Putamen (tissue), 1 donor: ENCODE data around the gene KLHL40.

ENCODE experiments used
- DNase-seq: peaks from one replicate; pipeline ENCODE4 v3.0.0-alpha.2; 2016; ENCODE audit warnings: low spot score

Gene KLHL40

DNA sequence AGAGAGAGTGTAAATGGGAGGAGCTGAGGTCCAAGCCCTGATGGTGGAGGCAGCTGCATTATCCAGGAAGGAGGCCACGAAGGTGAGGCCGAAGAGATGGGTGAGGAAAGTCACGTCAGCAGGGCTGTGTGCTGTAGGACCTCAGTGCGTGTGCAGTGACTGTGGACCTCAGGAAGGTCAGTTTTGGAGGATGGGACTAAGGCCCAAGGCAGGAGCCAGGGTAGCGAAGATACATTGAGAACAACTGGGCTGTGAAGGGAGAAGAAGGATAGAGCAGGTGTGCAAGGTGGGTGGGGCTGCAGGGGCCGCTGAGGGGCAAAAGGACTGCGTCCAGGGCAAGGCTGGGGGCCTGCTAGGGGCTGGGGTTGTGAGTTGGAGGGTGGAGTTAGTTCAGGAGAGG is 4.9 kb downstream of the KLHL40 start:
- DNase-seq: no peak

DNA sequence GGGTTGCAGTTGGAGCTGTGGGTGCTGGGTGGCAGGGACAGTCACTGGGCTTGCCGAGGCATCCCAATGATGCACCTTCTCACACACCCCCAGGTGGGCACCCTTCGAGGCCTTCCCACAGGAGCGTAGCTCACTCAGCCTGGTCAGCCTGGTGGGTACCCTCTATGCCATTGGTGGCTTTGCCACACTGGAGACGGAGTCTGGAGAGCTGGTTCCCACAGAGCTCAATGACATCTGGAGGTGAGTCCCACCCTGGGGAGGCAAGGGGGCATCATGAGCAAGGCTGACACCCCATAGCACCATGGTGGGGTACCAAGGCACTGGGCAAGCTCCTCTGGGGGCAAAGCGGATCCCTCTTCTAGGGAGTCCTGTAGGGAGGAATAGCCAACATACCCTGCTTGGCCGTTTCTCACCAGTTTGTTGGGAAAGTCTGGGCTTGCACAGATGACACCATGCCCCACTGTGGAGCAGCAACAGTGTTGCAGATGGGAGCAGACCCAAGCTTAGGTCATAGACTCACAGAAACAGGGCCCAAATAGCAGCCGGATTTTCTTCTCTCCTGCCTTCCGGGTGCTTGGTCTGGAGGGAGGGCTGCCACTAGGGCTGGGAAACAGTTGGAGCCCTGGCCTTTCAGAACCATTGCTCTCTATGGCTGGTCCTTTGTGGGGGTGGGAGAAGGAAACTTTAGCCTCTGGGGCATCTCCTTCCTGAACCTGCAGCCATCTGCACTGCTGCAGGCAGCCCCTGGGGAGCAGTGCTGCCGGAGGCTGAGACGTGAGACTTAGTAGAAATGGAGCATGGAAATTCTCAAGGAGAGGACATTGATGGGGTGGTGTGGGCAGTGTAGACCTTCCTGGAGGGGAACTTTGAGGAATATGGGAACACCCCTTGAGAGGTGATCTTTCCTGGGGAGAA is 5.7 kb downstream of the KLHL40 start:
- DNase-seq: peak; percentile 51

DNA sequence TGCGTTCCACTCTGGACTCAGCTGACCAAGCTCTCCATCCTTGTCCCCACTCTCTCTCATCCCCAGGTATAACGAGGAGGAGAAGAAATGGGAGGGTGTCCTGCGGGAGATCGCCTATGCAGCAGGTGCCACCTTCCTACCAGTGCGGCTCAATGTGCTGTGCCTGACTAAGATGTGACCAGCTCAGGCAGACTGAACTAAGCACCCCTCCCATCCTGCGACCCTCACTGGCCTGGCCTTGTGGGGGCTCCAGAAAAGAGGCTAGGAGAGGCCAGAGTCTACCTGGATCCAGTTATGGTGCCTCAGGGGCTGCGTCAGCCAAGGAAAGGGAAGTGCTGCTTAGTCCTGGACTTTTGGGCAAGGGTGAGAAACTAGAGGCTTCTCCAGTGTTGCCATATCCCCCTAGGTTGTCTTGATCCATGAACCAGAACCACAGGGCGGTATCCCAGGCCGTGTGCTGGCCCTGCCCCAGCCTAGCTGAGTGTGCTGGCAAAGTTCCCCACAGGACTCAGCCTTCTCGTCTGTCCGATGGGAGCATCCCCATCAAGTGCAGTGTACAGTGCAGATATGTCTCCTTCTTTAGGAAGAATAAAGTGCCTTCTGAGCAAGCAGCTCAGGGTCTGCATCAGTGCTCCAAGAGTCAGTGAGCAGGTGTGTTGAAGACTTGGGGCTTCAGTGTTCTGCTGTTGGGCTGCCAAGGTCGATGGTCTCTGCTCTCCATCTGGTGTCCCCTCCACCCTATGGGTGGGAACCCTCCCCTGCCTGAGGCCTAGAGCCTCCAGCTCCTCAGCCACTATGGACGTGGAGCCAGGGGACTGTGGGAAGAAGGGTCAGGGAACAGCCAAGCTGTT is 6.7 kb downstream of the KLHL40 start:
- no peak for DNase-seq

DNA sequence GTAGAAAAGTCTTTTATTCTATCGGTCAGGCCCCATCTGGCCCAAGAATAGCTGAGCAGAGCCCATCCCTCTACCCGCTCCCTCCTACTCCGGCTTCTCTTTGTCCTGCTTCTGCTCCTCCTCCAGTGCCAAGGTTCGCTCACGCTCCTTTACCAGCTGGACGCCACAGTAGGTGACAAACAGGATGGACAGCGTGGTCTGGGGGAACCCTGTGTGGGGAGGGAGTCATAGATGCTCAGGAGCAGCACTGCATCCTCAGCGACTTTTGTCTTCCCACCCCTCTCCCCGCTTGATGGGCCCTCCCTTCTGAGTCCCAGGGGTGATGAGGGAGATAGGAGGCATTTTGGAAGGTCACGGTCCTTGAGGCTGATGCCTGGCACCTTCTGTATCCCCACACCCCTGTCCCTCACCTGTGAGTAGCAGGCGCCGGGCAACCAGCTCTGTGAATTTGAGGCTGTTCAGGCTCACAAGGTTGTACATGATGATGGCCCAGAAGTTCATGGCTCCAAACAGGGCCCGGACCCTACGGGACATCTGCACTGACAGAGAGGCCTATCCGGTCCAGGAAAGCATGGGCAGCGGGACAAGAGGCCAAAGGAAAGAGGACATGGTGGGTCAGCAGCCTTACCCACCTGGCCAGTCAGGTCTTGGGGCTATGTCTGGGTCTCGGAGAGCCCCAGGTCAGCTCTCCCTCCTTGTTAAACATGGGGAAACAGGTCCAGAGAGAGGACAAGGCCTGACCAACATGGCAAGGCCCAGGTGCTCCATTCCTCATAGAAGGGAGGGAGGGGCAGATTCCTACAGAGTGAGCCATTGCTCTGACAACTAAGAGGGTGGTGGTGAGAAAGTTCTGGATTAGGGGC is 7.6 kb downstream of the KLHL40 start:
- no peak for DNase-seq

DNA sequence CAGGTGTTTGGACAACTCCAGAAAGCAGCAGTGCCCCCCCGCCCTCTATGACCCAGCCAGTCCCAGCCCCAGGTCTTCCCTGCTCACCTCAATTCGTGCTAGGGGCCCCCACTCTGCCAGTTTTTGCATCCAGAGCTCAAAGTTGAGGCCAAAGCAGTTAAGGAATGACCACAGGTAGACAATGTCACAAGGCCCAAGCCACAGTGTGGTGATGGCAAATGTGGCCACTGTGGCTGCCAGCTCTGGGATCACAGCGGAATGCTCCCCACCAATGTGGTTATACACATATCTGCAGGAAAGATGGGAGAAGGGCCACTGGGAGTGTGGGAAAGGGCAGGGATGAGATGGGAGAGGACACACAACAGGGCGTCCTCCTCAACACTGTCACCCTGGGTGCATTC is 8.2 kb downstream of the KLHL40 start:
- DNase-seq: no peak

DNA sequence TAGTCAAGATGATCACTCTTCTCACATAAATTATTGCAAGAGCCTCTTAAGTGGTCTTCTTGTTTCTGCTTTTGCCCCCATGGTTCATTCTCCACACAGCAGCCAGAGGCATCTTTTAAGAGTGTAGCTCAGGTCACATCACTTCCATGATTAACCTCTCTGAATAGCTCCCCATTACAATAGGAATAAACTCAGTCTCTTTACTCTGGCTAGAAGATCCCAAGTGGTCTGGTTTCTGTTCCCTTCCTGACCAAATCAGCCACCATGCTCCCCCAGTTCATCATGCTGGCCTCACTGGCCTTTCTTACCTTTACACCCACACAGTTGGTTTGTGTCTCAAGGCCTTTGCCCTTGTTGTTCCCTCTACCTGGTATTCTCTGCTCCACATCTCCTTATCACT is 9.0 kb downstream of the KLHL40 start:
- DNase-seq: no peak

DNA sequence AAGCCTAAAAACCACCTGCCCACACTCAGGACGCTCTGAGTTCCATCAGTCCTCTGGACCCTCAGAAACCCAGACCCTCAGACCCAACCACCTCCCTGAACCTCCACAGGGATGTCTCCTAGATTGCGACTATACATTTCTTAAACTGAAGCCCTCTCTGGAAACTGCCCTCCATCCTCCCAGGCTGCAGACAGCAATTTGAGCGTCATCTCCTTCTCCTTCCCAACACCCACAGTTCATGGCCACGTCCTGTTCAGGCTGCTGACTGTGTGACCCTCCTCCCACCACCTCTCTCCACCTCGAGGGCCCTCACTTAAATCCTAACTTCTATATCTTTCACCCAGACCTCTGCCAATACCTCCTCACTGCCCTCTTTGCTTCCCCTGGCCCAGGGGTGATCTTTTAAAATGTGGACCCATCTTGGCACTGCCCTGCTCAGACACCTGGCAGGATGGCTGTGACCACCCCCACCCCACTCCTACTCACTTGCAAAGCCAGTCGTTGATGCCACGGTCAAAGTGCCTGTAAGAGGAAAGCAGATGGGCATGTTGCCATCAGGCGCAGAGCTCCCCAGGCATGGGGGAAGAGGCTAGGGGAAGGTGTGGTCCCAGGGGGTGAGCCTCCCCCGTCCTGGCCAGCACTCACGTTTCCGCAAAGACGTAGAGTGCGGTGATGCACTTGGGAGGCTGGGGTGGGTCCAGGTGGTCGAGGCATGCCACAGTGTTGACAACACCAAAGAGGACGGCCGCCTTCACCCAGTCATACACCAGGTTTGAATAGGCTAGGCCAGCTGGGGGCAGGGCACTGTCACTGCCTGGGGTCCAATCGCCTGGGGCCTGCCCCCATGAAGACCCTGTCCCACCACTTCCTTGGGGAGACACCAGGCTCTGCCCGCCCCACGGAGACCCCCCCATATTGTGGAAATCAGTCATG is 11.3 kb downstream of the KLHL40 start:
- DNase-seq: no peak

DNA sequence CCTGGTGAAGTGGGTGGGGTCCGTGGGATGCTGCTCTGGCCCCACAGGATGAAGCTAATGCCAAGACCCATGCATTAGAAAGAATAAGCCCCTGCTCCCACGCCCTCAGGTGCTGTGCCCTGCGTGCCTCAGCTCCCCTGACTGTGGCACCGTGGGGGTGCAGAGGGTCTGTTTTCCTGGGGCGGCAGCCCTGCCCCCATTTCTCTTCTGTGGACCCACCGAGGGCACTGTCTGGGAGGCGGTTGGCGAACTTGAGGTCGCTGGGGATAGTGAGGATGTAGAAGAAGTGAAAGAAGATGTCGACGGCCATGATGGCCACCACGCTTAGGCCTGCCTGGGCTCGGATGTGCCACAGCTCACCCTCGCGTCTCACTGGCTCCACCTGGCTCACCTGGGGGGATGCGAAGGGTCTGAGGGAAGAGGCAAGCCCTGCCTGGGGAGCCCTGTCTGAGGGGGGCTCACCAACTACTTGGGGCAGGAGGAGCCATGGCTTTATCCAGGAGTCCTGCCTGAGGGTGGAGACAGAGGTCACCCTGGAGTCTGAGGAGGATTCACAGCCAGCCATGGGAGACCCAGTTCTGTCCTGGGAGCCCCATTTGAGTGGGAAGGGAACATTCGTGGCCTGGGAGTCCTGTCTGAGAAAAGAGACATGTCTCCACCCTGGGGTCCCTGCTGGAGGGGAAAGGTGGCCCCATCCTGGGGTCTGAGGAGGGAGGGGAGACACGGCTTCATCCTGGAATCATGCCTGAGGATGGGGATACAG is 12.1 kb downstream of the KLHL40 start:
- no peak for DNase-seq

DNA sequence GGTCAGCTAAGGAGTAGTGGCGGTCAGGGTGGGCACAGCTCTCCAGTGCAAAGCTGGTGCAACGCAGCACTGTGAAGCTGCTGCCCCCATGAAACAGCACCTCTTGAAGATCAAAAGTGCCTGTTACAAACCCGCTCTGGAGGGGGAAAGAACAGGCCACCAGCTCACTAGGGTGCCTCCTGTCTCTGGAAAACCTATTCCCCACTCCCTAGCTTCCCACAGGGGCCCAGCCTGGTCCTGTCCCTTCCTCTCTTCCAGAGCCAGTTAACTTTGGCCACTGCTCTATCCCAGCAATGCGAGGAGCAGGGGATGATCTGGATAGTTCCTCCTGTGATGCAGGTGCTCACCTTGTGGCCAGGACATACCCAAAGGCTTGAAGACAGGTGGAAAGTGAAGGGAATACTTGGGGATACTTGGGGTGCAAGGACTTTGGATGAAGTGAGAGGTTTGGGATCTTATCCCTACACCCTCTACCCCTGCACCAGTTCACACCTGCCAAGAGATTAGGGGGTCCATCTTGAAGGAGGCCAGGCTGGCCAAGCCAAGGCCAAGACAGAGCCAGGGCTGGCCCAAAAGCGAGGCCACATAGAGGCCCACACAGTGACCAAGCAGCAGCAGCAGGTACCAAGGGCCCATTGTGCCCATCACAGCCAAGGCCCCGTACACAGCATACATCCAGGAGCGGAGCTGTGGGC is 13.0 kb downstream of the KLHL40 start:
- DNase-seq: no peak

DNA sequence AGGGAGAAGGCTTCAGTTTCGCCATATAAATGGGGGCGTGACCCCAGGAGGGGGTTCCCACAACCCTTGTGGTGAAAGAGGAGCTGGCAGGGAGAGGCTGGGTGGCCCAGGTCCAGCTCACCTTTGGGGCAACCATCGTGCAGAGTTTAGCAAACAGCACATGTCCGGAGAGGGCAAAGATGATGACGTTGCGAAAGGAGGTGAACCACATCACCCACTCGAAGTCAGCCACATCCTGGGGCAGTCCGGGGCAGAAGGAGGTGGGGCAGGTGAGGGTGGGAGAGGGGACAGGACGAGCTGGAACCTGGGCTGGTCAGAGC is 13.5 kb downstream of the KLHL40 start:
- no peak for DNase-seq

DNA sequence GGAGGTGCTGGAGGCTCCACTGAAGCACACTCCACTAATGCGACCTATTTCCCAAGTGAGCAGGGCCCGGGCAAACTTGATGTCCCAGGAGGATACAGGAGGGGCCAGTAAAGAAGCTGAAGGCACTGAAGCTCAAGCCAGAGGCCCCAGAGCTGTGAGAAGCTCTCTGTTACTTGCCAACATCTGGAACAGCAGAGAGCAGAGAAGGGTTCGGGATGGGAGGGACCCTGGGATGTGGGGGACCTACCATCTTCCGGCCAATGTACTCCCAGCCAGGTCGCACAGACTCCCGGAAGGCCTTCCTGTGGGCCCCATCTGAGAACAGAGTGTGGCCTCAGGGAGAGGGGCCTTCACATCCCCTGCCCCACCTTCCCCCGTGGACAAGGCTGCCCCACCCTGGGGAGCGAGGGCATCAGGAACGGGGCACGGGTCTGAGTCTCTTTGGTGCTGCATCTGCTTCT is 14.2 kb downstream of the KLHL40 start:
- no peak for DNase-seq

DNA sequence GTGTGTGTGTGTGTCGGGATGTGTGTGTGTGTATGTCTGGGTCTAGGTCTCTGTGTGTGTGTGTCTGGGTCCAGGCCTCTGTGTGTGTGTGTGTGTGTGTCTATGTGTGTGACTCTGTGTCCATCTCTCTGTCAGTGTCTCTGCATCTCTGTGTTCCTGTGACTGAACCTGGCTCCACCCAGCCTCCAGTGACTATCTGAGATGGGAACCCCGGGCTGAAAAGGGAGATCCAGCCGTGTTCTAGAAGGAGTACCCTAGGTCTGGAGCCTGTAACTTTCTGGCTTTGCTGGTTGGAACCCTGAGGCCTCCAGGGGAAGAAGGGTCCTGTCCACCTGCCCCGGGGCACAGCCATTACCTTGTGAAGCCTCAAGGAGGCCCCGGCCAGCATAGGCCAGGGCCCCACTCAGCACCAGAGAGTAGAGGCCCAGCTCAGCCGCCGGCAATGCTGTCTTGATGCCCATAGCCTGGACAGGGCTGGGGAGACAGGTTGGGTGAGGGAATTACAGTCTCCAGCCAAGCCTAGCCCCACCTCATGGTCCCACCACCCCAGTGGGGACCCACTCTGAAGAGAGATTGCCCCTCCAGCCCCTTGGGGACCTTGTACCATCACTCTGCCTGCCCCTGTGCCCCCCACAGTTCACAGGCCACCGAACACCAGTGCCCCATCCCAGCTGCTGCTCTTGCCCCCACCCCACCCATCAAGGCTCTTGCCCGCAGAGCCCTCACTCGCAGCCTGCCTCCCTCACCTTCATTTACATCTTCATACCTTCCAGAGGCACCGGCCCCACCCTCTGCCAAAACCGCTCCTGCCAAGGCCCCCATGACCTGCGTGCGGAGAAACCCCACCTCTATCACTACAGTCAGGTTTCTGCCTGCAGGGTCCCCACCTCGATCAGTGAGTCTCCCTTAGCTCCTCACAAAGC is 15.3 kb downstream of the KLHL40 start:
- DNase-seq: no peak

DNA sequence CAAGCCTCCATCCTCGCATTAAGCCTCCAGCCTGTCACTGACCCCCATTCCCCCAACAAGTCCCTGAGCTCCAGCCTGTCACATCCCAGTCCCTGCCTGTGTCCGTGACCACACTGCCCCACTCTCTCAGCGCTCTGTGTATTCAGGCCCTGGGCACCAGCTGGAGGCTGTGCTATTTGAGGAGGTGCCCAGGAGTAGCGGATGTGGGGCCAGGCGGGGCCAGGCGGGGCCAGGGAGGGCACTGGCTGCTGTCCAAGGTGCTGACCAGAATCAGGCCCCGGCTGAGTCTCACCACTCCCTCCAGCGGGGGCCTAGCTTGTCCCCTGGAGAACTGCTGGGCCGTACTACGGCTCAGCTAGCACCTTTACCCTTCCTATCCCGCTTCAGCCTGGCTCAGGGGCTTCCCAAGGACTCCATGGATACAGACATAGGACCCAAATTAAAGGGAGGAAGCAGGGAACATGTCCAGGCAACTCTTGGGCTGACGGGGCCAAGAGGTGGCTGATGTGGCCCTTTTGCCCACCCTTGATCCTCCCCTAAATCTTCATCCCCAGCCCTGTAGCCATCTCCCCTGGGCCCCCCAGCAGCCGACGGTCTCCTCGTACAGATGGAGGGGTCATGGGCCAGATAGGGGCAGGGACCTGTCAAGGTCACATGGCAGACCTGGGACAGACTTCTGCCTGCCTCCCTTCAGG is 16.2 kb downstream of the KLHL40 start:
- peak; percentile 90 for DNase-seq

DNA sequence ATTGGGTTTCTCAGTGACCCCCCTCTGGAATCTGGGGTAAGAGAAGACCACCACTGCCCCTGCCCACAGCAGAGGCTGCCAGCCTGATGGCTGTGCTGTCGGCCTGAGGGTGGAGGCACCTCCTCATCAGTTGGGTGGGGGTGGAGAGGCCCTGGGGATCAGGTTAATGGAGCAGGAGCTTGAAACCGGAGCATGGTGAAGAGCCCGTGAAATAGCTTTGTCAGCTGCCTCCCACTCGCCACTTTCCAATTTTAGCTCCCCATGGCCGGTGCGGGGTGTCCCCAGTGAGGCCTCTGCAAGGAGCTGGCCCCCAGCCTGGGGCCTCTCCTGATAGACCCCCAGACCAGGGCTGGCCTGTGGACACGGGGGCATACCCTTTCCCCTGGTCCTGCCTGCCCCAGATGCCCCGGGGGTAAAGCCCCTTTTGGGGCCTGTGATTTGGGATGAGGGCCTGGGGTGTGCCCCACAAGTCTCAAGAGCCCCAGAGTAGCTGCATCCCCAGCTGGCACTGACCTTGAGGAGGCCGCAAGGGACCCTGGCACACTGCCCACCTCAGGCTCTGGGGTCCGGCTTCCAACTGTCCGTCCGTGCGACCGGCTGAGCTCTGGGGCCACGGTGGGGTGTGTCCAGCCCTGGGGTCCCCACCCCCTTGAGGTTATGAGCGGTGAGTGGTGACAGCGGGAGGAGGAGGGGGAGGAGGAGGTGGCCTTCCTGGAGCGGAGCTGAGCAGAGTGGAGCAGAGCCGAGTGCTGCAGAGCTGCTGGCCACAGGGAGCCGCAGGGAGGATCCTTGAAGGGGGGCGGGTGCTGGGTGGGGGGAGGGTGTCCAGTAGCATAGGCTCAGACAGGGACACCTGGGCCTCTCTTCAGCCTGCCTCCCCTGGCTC is 17.0 kb downstream of the KLHL40 start, which contains the start of gene HHATL:
HHATL (minus strand) TSS at position 733 of the 886 bp plus-strand sequence. CDS start 1,972 bp downstream, outside the sequence.
- peak; percentile 76 for DNase-seq

DNA sequence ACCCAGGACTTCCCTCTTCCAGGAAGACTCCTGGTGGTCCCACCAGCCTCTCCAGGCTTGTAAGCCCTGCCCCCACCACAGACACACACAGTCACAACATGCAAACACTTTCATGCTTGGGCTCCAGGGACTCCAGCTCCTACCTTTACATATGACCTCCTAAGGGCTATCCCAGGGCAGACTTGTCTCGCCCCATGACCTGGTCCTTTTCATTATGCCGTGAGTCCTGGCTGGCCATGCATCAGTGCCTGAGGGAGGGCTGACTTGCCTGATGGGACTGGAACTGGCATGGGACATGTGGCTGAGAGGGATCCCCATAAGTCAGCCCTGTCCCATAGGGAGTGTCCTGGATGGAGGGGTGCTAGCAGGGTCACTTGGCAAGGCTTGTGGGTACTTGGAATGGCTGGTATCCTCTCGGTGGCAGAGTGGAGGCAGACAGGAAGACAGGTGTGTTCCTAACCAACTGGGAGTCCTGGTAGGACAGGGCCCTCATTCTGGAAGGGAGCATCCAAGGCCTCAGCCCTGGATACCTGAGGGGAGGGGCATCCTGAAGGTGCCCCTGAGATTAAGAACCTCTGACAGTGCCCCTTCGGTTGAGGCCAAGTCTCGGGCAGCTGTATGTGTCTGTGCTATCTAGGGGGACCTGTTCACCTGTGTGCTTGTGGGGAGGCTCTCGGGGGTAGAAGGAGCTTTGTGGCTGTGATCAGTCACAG is 17.8 kb downstream of the KLHL40 start:
- no peak for DNase-seq

DNA sequence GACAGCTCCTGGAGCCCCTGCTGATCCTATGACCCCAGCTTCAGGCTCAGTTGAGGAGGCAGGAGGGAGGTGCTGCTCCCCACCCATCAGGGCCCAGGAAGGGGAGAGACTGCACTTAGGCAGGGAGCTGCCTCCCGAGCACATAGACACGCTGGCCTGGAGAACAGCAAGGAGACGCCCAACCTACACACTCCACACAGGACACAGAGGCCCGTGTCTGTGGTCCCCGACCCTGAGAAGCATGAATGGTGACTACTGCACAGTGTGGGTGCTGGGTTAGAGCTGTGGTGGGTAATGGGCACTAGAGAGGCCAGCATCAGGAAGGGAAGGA is 18.3 kb downstream of the KLHL40 start:
- DNase-seq: no peak
